NCI-H2196 (cell line): ENCODE results near the gene CAMK1D.
A peak's percentile ranks its signal among the peaks of the same experiment; 100 is the strongest.
"Not testable (repeated sequence)": the region's sequence is repeated elsewhere in the genome, so short reads cannot be mapped to it uniquely, and the experiment has no call there.

Source experiments
- DNase-seq: peaks from one replicate; lab custom pipeline; 2025; ENCODE audit not compliant: unreplicated experiment; lab: John Stamatoyannopoulos, UW

Gene CAMK1D

DNA sequence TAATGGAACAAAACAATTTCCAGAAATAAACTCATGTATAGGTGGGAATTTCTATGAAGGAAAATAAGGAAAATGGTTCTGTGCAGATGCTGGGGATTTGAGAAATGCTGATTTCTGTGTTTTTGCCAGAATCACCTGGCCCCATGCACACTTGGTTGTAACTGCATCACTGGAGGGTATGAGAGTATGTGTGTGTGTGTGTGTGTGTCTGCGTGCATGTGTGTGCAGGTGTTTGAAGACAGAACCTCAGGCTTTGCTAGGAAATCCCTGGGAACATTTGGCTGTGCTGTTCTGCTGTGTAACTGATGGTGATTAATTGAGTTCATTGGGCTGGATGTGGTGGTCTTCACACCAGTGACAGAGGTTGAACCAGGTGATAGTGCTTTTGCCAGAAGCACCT is 141.6 kb downstream of the CAMK1D start:
- DNase-seq, result no peak

DNA sequence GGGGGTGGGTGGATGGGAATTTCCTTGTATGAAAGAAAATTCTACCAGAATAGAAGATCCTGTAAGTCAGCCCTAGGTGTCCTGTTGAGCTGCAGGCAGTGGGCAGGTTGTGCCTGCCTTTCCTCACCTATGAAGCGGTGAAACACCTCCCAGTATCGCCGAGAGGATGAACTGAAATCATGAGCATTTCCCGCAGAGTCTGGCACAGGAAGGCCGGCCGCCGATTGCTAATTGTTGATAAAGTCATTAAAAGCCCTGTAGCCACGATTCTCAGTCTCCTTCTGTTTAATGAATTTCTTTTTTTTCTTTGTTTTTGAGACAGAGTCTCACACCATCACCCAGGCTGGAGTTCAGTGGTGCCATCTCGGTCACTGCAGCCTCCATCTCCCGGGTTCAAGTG is 142.1 kb downstream of the CAMK1D start:
- no peak for DNase-seq

GRCh38 chr10:12492016-12492415 is 142.7 kb downstream of the CAMK1D start:
- no peak for DNase-seq

GRCh38 chr10:12497046-12497445 is 147.7 kb downstream of the CAMK1D start:
- not testable (repeated sequence) for DNase-seq

DNA sequence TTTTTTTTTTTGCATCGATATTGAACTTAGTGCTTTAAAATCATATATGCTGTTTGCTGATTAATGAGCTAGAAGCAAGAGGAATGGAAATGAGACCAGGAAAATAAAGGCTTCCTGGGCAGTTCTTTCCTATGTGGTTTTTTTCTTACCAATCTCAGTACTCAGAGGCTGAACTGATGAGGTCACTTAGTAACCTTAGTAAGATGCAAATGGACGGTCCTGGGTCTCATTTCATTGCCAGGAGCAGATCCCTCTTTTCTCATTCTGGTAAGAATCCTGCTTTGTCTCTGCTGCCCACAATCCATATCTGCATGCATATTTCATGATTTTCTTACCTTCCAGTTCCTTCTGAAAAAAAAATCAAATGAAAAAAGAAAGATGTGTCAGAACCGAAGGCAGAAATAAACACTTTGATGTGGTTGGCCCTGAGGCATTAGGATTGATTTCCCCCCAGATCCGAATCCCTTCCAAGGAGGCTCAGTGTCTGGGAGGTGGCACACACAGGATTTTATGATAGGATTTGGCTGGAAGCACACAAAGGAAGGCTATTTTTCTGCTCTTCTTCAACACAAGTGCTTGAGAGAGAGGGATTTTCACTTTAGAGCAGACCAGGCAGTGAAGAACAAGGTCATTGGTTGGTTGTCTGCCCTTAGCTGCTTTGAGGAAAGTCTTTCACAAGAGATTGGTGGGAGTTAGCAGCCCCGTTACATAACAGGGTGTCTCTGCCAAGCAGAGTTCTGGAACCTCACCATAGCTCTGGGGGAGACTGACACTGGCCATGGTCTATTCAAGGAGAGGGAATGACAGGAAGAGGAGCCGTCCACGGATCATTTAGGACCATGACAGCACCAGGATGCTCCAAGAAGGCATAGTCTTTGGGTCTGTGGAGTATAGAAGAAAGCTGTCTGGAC is 150.0 kb downstream of the CAMK1D start:
- no peak for DNase-seq

- DNase-seq, result peak; percentile 40
These were observed 151.3 kb downstream of the CAMK1D start for GRCh38 chr10:12500381-12501303.

DNA sequence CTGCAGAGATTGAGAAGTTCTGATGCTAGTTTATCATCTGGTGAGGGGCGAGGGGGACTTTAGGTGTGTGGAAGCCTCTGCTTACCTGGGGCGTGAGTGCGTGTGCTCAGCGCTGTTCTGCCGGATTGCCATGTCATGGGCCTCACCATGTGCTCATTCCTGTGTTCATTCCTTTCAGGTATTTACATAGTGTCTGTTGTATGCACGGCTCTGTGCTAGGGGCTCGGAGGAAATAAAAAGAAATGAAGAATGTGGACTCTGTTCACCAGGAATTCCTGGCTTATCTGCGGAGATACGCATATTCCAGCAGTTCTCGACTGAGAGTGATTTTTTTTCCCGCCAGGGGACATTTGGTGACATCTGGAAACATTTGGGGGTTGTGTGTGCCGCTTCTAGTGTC is 152.0 kb downstream of the CAMK1D start:
- DNase-seq, result no peak

GRCh38 chr10:12501841-12502525 is 152.6 kb downstream of the CAMK1D start:
- no peak for DNase-seq

- no peak for DNase-seq
These were observed 153.4 kb downstream of the CAMK1D start for GRCh38 chr10:12502526-12503274.

DNA sequence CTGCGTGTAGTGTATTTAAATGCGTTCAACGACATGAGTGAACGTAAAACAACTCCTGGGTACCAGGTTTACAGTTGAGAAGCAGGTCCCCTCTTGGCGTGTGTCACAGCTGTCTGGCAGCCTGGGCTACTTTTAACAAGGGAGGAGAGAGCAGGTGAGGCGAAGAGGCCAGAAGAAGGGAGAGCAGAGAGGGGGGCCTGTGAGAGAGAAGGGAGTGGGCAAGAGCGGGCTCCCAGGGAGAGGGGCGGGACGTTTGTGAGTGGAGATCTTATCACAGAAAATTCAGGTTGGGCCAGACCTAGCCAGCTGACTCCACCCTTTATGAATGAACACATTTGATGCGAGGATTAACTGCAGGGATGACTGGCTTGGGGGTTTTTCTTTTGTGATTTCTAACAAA is 154.0 kb downstream of the CAMK1D start:
- DNase-seq, result no peak

DNA sequence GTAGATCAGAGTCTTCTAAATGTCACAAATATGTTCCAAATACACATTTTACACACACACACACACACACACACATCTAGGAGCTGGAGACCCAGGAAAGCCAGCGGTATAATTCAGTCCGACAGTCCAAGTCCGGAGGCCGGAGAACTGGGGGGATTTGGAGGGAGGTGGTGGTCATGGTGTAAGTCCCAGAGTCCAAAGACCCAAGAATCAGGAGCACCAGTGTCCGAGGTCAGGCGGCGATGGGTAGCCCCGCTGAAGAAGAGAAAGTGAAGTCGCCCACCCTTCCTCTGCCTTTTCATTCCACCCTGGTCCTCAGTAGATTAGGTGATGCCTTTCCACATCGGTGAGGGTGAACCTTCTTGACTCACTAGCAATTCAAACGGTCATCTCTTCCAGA is 154.8 kb downstream of the CAMK1D start:
- DNase-seq, result no peak

DNA sequence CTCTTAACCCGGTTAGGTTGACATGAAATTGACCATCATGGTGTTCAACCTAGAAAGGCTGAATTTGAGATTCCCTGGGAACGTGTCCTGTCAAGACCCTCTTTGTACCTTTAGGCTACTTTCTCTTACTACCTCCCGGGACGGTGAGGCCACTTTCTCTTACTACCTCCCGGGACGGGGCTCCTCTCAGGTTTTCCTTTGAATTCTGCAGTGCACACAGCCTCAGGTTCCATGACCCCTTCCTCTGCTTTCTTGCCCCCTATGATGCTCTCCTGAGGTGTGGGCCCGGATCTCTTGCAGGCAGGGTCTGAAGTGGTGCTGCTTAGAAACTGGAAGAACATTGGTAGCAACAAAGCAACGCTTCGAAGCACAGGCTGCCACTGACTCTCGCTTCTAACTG is 155.3 kb downstream of the CAMK1D start:
- DNase-seq, result no peak

GRCh38 chr10:12505683-12506082 is 156.3 kb downstream of the CAMK1D start:
- DNase-seq, result no peak

DNA sequence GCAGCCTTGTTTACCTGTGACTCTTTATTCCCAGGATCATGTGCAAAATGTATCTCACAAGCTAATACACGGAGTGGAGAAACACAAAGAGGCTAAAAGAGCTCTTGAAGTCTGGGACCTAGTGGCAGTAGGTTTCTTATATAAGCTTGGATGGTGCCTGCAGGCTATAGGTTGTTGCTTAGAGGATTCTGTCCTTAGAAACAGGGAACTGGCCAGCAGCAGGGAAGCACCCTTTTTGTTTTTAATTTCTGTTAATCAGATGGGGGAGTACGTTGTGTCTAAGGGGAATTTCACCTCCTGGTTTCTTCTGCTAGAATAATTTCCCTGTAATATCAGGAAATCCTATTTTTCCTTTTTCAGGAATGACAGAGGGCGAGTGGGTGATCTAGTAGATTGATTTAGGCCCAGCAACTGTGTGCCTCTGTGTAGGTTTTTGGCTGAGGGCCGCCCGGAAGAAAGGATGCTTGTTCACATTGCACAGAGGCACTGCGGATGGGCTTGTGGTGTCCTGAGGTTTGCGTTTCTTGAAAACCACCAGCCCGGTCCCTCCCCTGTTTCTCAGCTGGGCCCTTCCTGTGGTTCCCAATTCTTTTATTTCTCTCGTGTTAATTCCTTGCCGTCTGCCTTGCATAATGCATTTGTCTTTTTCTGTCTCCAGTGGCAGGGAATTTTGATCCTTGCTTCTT is 158.0 kb downstream of the CAMK1D start:
- no peak for DNase-seq

DNA sequence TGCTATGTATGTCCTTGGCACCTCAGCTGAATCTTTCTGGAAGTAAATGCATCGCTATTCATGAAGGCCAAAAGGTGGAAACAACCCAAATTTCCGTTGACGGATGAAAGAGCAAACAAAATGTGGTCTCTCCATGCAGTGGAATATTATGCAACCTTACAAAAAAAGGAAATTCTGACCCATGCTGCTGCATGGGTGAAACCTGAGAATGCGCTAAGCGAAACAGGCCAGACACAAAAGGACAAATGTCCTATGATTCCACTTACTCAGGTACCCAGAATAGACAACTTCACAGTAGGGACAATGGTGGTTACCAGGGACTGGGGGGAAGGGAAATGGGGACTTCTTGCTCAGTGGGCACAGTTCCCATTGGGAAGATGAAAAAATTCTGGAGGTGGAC is 158.8 kb downstream of the CAMK1D start:
- DNase-seq, result no peak

DNA sequence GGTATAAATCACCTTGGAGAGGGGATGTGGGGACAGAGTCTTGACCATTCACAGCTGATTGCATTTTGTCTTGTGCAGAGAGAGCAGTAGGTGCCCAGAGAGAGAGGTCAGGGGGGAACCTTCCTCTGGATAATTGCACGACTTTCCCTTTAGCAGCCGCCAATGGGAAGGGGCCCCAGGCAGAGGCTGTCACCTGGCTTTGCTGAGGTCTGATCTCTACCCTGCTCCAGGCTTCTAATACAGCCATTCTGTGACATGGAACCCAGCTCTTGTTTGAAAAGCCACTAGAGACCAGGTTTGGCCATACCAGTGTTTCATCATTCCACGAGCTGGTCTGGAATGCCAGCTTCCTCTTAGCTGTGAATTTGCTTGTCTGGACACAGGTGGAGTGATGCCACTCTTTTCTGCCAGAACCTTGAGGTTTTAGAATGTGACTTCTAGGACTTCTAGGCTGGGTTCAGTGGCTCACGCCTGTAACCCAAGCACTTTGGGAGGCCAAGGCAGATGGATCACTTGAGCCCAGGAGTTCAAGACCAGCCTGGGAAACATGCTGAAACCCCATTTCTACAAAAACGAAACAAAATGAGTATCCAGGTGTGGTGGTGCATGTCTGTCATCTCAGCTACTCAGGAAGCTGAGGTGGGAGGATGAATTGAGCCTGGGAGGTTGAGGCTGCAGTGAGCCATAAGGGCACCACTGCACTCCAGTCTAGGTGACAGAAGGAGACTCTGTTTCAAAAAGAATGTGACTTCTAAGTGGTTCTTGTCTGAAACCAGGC is 159.9 kb downstream of the CAMK1D start:
- no peak for DNase-seq

DNA sequence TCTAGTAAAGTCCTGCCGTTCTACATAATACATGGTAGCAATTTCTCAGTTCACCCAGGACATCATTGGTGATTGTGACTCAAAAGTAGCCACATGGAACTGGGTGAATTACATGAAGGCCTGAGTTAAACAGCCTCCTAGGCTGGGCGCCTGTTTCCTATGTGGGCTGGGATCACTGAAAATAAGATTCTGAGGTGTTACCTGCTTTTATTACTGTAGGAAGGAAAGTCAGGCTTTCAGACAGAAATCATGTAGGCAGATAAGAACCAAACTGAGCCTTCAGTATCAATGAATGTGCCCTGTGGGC is 160.4 kb downstream of the CAMK1D start:
- DNase-seq, result no peak

DNA sequence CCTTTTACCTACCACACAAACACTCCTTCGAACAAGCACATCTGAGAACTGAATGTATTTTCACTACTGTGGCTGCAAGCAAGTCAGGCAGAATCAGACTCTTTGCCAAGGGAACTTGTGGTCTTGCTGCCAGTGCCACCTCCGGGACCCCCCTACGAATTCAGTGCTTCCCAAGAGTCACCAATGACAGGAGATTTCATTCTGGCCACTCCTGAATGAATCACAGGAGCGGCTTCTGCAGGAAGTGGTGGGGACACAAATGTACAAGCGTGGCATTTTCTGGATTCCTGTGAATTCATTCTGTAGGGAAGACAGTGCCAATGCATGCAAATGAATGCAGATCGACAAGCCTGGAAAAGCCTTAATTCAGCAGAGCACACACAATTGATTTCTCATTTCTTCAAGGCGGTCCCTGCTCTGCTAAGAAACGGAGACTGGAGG is 161.2 kb downstream of the CAMK1D start:
- no peak for DNase-seq

GRCh38 chr10:12510984-12511383 is 161.6 kb downstream of the CAMK1D start:
- no peak for DNase-seq
